AG04449 (cell line): ENCODE results near the gene SORBS1.

Source experiments
- CTCF ChIA-PET: fragments of 350-600 bp; formaldehyde crosslinking; extraction: SDS; loops from one replicate; lab custom pipeline; 2021; ENCODE audit warnings: antibody characterized with exemption; lab: Yijun Ruan, JAX
- POLR2A ChIA-PET: fragments of 400-600, 350-600 bp; formaldehyde crosslinking; extraction: SDS; loops from one replicate; lab custom pipeline; 2020; ENCODE audit warnings: antibody characterized with exemption, inconsistent platforms; lab: Yijun Ruan, JAX
- DNase-seq: peaks from one replicate; pipeline ENCODE4 v3.0.0-alpha.2; 2010; ENCODE audit warnings: low read depth, low spot score
- H3K4me3 ChIP-seq: 2 replicates; pipeline ENCODE4 v1.5.1; 2011; ENCODE audit warnings: low read depth, mild to moderate bottlenecking, control low read depth, low read length
- TF ChIP-seq, protein P1 (sequence below): IDR thresholded peaks from one replicate; pipeline ENCODE4 v1.5.1; 2011; ENCODE audit warnings: mild to moderate bottlenecking, moderate library complexity, low read length, control low read depth, inconsistent platforms; ENCODE audit not compliant: insufficient read depth; ENCODE audit errors: missing control alignments

Gene SORBS1

GRCh38 chr10:95445837-95446486, 115.2 kb downstream of the SORBS1 start:
- TF ChIP-seq, protein P1, sequence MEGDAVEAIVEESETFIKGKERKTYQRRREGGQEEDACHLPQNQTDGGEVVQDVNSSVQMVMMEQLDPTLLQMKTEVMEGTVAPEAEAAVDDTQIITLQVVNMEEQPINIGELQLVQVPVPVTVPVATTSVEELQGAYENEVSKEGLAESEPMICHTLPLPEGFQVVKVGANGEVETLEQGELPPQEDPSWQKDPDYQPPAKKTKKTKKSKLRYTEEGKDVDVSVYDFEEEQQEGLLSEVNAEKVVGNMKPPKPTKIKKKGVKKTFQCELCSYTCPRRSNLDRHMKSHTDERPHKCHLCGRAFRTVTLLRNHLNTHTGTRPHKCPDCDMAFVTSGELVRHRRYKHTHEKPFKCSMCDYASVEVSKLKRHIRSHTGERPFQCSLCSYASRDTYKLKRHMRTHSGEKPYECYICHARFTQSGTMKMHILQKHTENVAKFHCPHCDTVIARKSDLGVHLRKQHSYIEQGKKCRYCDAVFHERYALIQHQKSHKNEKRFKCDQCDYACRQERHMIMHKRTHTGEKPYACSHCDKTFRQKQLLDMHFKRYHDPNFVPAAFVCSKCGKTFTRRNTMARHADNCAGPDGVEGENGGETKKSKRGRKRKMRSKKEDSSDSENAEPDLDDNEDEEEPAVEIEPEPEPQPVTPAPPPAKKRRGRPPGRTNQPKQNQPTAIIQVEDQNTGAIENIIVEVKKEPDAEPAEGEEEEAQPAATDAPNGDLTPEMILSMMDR, result peak; percentile 74
- peak; percentile 19 for DNase-seq
- no peak overlapping the region for H3K4me3 ChIP-seq
- ChIA-PET POLR2A (no interaction called here), CTCF (interaction anchor here (0.8 to 11.3 kb wide), 20 partner anchors 8 to 262 kb away, joined by 3 to 166 read pairs (median 4); no protein-coding TSS in a partner anchor)

GRCh38 chr10:95445223-95445836, 115.8 kb downstream of the SORBS1 start:
- H3K4me3 ChIP-seq, result no peak overlapping the region
- CTCF ChIA-PET, result interaction anchor here (0.8 to 11.3 kb wide), 19 partner anchors 8 to 261 kb away, joined by 3 to 166 read pairs (median 4); no protein-coding TSS in a partner anchor

GRCh38 chr10:95444792-95445191, 116.4 kb downstream of the SORBS1 start:
- POLR2A ChIA-PET, result interaction anchor here (0.6 kb wide), 1 partner anchor 159 kb away, joined by 3 read pairs; no protein-coding TSS in a partner anchor
- no peak overlapping the region for H3K4me3 ChIP-seq
- TF ChIP-seq, protein P1, result no peak
- no peak for DNase-seq
- CTCF ChIA-PET, result interaction anchor here (0.8 to 11.3 kb wide), 9 partner anchors 9 to 159 kb away, joined by 3 to 166 read pairs (median 6); no protein-coding TSS in a partner anchor

More at GRCh38 chr10:95445223-95445836, 115.8 kb downstream of the SORBS1 start:
- TF ChIP-seq, protein P1, result no peak
- DNase-seq, result peak; percentile 10
- POLR2A ChIA-PET, result interaction anchor here (0.6 kb wide), 1 partner anchor 159 kb away, joined by 3 read pairs; no protein-coding TSS in a partner anchor

- ChIA-PET POLR2A (no interaction called here), CTCF (interaction anchor here (0.7 to 11.3 kb wide), 2 partner anchors 14 to 201 kb away, joined by 3 to 166 read pairs; no protein-coding TSS in a partner anchor)
- no peak for DNase-seq
- H3K4me3 ChIP-seq, result no peak overlapping the region
- TF ChIP-seq, protein P1, result no peak
Observed at GRCh38 chr10:95443636-95444035, 117.5 kb downstream of the SORBS1 start.

DNA sequence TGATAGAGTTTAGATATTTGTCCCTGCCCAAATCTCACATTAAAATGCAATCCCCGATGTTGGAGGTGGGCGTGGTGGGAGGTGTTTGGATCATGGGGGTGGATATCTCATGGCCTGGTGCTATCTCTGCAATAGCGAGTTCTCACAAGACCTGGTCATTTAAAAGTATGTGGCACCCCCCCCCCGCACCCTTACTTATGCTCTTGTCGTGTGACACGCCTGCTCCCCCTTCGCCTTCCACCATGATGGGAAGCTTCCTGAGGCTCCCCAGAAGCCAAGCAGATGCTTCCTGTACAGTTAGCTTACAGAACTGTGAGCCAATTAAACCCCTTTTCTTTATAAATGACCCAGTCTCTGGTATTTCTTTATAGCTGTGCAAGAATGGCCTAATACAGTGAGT, 118.8 kb downstream of the SORBS1 start:
- TF ChIP-seq, protein P1, result no peak
- no peak overlapping the region for H3K4me3 ChIP-seq
- ChIA-PET POLR2A (no interaction called here), CTCF (interaction anchor here (1.8 to 11.3 kb wide), 2 partner anchors 13 to 195 kb away, joined by 4 to 166 read pairs; no protein-coding TSS in a partner anchor)
- no peak for DNase-seq

- TF ChIP-seq, protein P1, result no peak
- POLR2A ChIA-PET, result no interaction called here
- CTCF ChIA-PET, result interaction anchor here (1.8 to 11.3 kb wide), 2 partner anchors 12 to 195 kb away, joined by 4 to 166 read pairs; no protein-coding TSS in a partner anchor
- no peak for DNase-seq
- no peak overlapping the region for H3K4me3 ChIP-seq
Observed at GRCh38 chr10:95441547-95441923, 119.6 kb downstream of the SORBS1 start.
